HS-27A (cell line): ENCODE results near the gene EDEM3.
"Not testable (repeated sequence)": the region's sequence is repeated elsewhere in the genome, so short reads cannot be mapped to it uniquely, and the experiment has no call there.

Experiments used
- DNase-seq: peaks from one replicate; pipeline ENCODE4 v3.0.0-alpha.2; 2012; ENCODE audit warnings: low read depth, missing footprints

Gene EDEM3

GRCh38 chr1:184768467-184768866 is 13.8 kb upstream of the EDEM3 start:
- no peak for DNase-seq

- DNase-seq = no peak
Observed at GRCh38 chr1:184767591-184767990, 12.9 kb upstream of the EDEM3 start.

- DNase-seq = no peak
Observed at GRCh38 chr1:184764483-184764882, 9.8 kb upstream of the EDEM3 start.

- not testable (repeated sequence) for DNase-seq
Observed at GRCh38 chr1:184763520-184763919, 8.9 kb upstream of the EDEM3 start.

GRCh38 chr1:184761969-184762485 is 7.4 kb upstream of the EDEM3 start:
- no peak for DNase-seq

- no peak for DNase-seq
Observed at GRCh38 chr1:184759651-184760050, 5.0 kb upstream of the EDEM3 start.

- DNase-seq = no peak
Observed at GRCh38 chr1:184759112-184759511, 4.5 kb upstream of the EDEM3 start.

GRCh38 chr1:184757891-184758290 is 3.2 kb upstream of the EDEM3 start:
- DNase-seq = no peak

GRCh38 chr1:184757406-184757805 is 2.7 kb upstream of the EDEM3 start:
- DNase-seq = no peak

- DNase-seq = peak; percentile 24
Observed at GRCh38 chr1:184755226-184756065, 788 bp upstream of the EDEM3 start.

GRCh38 chr1:184753608-184754475 is 816 bp downstream of the EDEM3 start:
- DNase-seq = no peak

- DNase-seq = no peak
Observed at GRCh38 chr1:184753117-184753516, 1.5 kb downstream of the EDEM3 start.

GRCh38 chr1:184752656-184753055 is 2.0 kb downstream of the EDEM3 start:
- DNase-seq = no peak

- no peak for DNase-seq
Observed at GRCh38 chr1:184748740-184749139, 5.9 kb downstream of the EDEM3 start.

GRCh38 chr1:184747089-184747955 is 7.3 kb downstream of the EDEM3 start:
- no peak for DNase-seq

GRCh38 chr1:184745929-184746638 is 8.6 kb downstream of the EDEM3 start:
- DNase-seq = no peak

- DNase-seq = no peak
Observed at GRCh38 chr1:184745110-184745509, 9.5 kb downstream of the EDEM3 start.

- DNase-seq = no peak
Observed at GRCh38 chr1:184743062-184743756, 11.4 kb downstream of the EDEM3 start.

- DNase-seq = no peak
Observed at GRCh38 chr1:184740344-184740743, 14.3 kb downstream of the EDEM3 start.

- DNase-seq = no peak
Observed at GRCh38 chr1:184739796-184740195, 14.9 kb downstream of the EDEM3 start.

- DNase-seq = no peak
Observed at GRCh38 chr1:184739070-184739469, 15.6 kb downstream of the EDEM3 start.
